Ramos (cell line): ENCODE measurements around the gene HCLS1.

Experiments
- in situ Hi-C: fragments of 300-500 bp; cut with MboI; formaldehyde crosslinking; loops from one replicate; pipeline ENCODE4 v1.14.3; 2022; ENCODE audit warnings: low sequenced_read_pairs; ENCODE audit not compliant: unreplicated experiment

HCLS1 gene

GRCh38 chr3:121659586-121659985 is 1.1 kb downstream of the HCLS1 start:
- in situ Hi-C loops: no loop called here

GRCh38 chr3:121658716-121659435 is 1.8 kb downstream of the HCLS1 start:
- in situ Hi-C loops: no loop called here

GRCh38 chr3:121654493-121655385 is 6.0 kb downstream of the HCLS1 start:
- in situ Hi-C loops: no loop called here

GRCh38 chr3:121651684-121652083 is 9.0 kb downstream of the HCLS1 start:
- in situ Hi-C loops: no loop called here

- in situ Hi-C loops: no loop called here
These were observed 11.1 kb downstream of the HCLS1 start for GRCh38 chr3:121649645-121650044.

- in situ Hi-C loops: no loop called here
These were observed 12.3 kb downstream of the HCLS1 start for GRCh38 chr3:121648219-121648958.

GRCh38 chr3:121645054-121645453 is 15.6 kb downstream of the HCLS1 start:
- in situ Hi-C loops: no loop called here

- in situ Hi-C loops: no loop called here
These were observed 17.9 kb downstream of the HCLS1 start for GRCh38 chr3:121642601-121643314.

- in situ Hi-C loops: no loop called here
These were observed 19.6 kb downstream of the HCLS1 start for GRCh38 chr3:121641127-121641526.

- in situ Hi-C loops: no loop called here
These were observed 22.8 kb downstream of the HCLS1 start for GRCh38 chr3:121637922-121638321.

- in situ Hi-C loops: no loop called here
These were observed 30.3 kb downstream of the HCLS1 start for GRCh38 chr3:121630355-121630754.

- in situ Hi-C loops: no loop called here
These were observed 31.1 kb downstream of the HCLS1 start for GRCh38 chr3:121629601-121630000.

GRCh38 chr3:121627622-121628021 is 33.1 kb downstream of the HCLS1 start:
- in situ Hi-C loops: no loop called here

GRCh38 chr3:121627211-121627610 is 33.5 kb downstream of the HCLS1 start:
- in situ Hi-C loops: no loop called here

GRCh38 chr3:121626495-121626894 is 34.2 kb downstream of the HCLS1 start:
- in situ Hi-C loops: no loop called here

- in situ Hi-C loops: no loop called here
These were observed 36.4 kb downstream of the HCLS1 start for GRCh38 chr3:121624147-121624899.

- in situ Hi-C loops: no loop called here
These were observed 39.2 kb downstream of the HCLS1 start for GRCh38 chr3:121621491-121621890.

GRCh38 chr3:121619691-121620090 is 41.0 kb downstream of the HCLS1 start:
- in situ Hi-C loops: no loop called here

- in situ Hi-C loops: no loop called here
These were observed 54.6 kb downstream of the HCLS1 start for GRCh38 chr3:121606106-121606505.
